HepG2 (cell line): ENCODE measurements around the gene LGALS1. TPM values are rescaled to one million over a fixed set of nuclear protein-coding genes. Genes with fewer than 3 reads are reported as not detected.
A peak's percentile ranks its signal among the peaks of the same experiment; 100 is the strongest.

Experiments used
- BRD4 ChIP-seq: sonication (generic); formaldehyde crosslinking; IDR thresholded peaks from 2 replicates; pipeline ENCODE4 v1.4.0; 2020; ENCODE audit warnings: missing genetic modification reagents
- CC2D1A ChIP-seq: sonication (generic); formaldehyde crosslinking; IDR thresholded peaks from 2 replicates; pipeline ENCODE4 v1.8.1; 2023; ENCODE audit warnings: mild to moderate bottlenecking, missing genetic modification reagents
- FOSL2 ChIP-seq: sonication (generic); formaldehyde crosslinking; IDR thresholded peaks from 2 replicates; pipeline ENCODE4 v1.4.0; 2020; ENCODE audit warnings: missing genetic modification reagents
- FOXO1 ChIP-seq: sonication (generic); formaldehyde crosslinking; IDR thresholded peaks from 2 replicates; pipeline ENCODE4 v1.4.0; 2020; ENCODE audit warnings: missing genetic modification reagents
- GATAD2A ChIP-seq: IDR thresholded peaks from 2 replicates; pipeline ENCODE4 v1.6.1; 2016
- GMEB2 ChIP-seq: IDR thresholded peaks from 2 replicates; pipeline ENCODE4 v1.6.1; 2016; ENCODE audit warnings: missing biosample characterization, missing genetic modification reagents, low read depth
- GTF2F1 ChIP-seq: fragments of 150-350 bp; IDR thresholded peaks from 2 replicates; pipeline ENCODE4 v1.6.1; 2014; ENCODE audit warnings: low read length
- GTF3A ChIP-seq: sonication (generic); formaldehyde crosslinking; conservative IDR thresholded peaks from 2 replicates; pipeline ENCODE4 v1.4.0; 2020; ENCODE audit warnings: mild to moderate bottlenecking, missing genetic modification reagents
- HNRNPL ChIP-seq: fragments of 200-400 bp; formaldehyde crosslinking; IDR thresholded peaks from 2 replicates; pipeline ENCODE4 v1.6.1; 2017; ENCODE audit warnings: mild to moderate bottlenecking, low read depth, low read length
- HOXD1 ChIP-seq: sonication (generic); formaldehyde crosslinking; IDR thresholded peaks from 2 replicates; pipeline ENCODE4 v1.5.0; 2020; ENCODE audit warnings: missing genetic modification reagents
- IKZF4 ChIP-seq: sonication (generic); formaldehyde crosslinking; IDR thresholded peaks from 2 replicates; pipeline ENCODE4 v1.5.1; 2020; ENCODE audit warnings: borderline replicate concordance, mild to moderate bottlenecking, low read depth, missing genetic modification reagents; ENCODE audit errors: not compliant biosample characterization
- MEIS1 ChIP-seq: sonication (generic); formaldehyde crosslinking; IDR thresholded peaks from 2 replicates; pipeline ENCODE4 v1.9.0; 2021; ENCODE audit warnings: mild to moderate bottlenecking, missing genetic modification reagents, moderate library complexity, borderline replicate concordance
- MYPOP ChIP-seq: sonication (generic); formaldehyde crosslinking; IDR thresholded peaks from 2 replicates; pipeline ENCODE4 v1.8.1; 2023; ENCODE audit warnings: mild to moderate bottlenecking, moderate library complexity, missing genetic modification reagents
- NFKBIZ ChIP-seq: IDR thresholded peaks from 2 replicates; pipeline ENCODE4 v1.6.1; 2018; ENCODE audit warnings: missing genetic modification reagents, missing compliant biosample characterization
- PATZ1 ChIP-seq: sonication (generic); formaldehyde crosslinking; IDR thresholded peaks from 2 replicates; pipeline ENCODE4 v1.4.0; 2020; ENCODE audit warnings: missing genetic modification reagents
- PHB2 ChIP-seq: fragments of 450-650 bp; IDR thresholded peaks from 2 replicates; pipeline ENCODE4 v1.6.1; 2018; ENCODE audit not compliant: partially characterized antibody
- SAP130 ChIP-seq: IDR thresholded peaks from 2 replicates; pipeline ENCODE4 v1.6.1; 2016; ENCODE audit warnings: low read depth
- SNAPC5 ChIP-seq: sonication (generic); formaldehyde crosslinking; IDR thresholded peaks from 2 replicates; pipeline ENCODE4 v1.8.1; 2023; ENCODE audit warnings: mild to moderate bottlenecking, missing genetic modification reagents, borderline replicate concordance
- SRSF4 ChIP-seq: fragments of 200-400 bp; formaldehyde crosslinking; IDR thresholded peaks from one replicate; pipeline ENCODE4 v1.6.1; 2018; ENCODE audit warnings: mild to moderate bottlenecking, low read depth, low read length, moderate library complexity; ENCODE audit not compliant: poor library complexity, severe bottlenecking
- ZFX ChIP-seq: sonication (generic); formaldehyde crosslinking; IDR thresholded peaks from 2 replicates; pipeline ENCODE4 v1.4.0; 2020; ENCODE audit warnings: mild to moderate bottlenecking, low read depth, missing genetic modification reagents, moderate library complexity
- ZGPAT ChIP-seq: IDR thresholded peaks from 2 replicates; pipeline ENCODE4 v1.6.1; 2016; ENCODE audit warnings: mild to moderate bottlenecking
- ZNF10 ChIP-seq: sonication (generic); formaldehyde crosslinking; IDR thresholded peaks from 2 replicates; pipeline ENCODE4 v1.4.0; 2020; ENCODE audit warnings: mild to moderate bottlenecking, low read depth, missing genetic modification reagents, borderline replicate concordance
- ZNF331 ChIP-seq: sonication (generic); formaldehyde crosslinking; IDR thresholded peaks from 2 replicates; pipeline ENCODE4 v1.4.0; 2020; ENCODE audit warnings: missing genetic modification reagents
- ZNF510 ChIP-seq: sonication (generic); formaldehyde crosslinking; IDR thresholded peaks from 2 replicates; pipeline ENCODE4 v1.4.0; 2020; ENCODE audit warnings: low read depth, mild to moderate bottlenecking, missing genetic modification reagents
- ZNF678 ChIP-seq: sonication (generic); formaldehyde crosslinking; IDR thresholded peaks from 2 replicates; pipeline ENCODE4 v1.4.0; 2020; ENCODE audit warnings: mild to moderate bottlenecking, missing genetic modification reagents
- polyA plus RNA-seq, 8 experiments: library from polyadenylated mRNA; depleted of rRNA in 3 of 8; stranded (reverse) in 7 of 8; unstranded in 1 of 8; fragments of >200 nt; fragmentation: Illumina TruSeq in 4 of 8; extraction: Trizol in 4 of 8; gene quantifications; 2 replicates each; pipeline versions ENCODE4 v1.2.1 to v1.2.3, GENCODE V29; 2011 to 2016; ENCODE audit warnings: low read depth in 4 of 8, missing spikeins in 1 of 8, mixed read lengths in 1 of 8; ENCODE audit not compliant: insufficient read depth in 1 of 8
- total RNA-seq, 5 experiments: library from RNA; depleted of rRNA; stranded (reverse); fragments of >200 nt; fragmentation: Illumina TruSeq; extraction: Trizol; gene quantifications; 2 replicates each; pipeline ENCODE4 v1.2.3, GENCODE V29; 2016; ENCODE audit warnings: low read depth in 1 of 5

Gene LGALS1
- total and polyA plus RNA-seq, 2 of the 13 experiments (the other 11 are each of a cell fraction or from before 2014, with no cell fraction given) = 103 to 858 TPM

GRCh38 chr22:37659066-37659896, 16.2 kb upstream of the LGALS1 start (continued):
- TF ChIP-seq NFKBIZ (CRISPR knock-in tag) (no peak), ZNF510 (no peak), GMEB2 (no peak), CC2D1A (CRISPR knock-in tag) (no peak), HOXD1 (CRISPR knock-in tag) (no peak), ZNF331 (CRISPR knock-in tag) (peak; percentile 96), SAP130 (CRISPR knock-in tag) (peak; percentile 97), GTF2F1 (no peak), ZFX (peak; percentile 58; the same call in 1 of the 2 replicates), BRD4 (CRISPR knock-in tag) (no peak), ZNF678 (CRISPR knock-in tag) (no peak), GATAD2A (CRISPR knock-in tag) (peak; percentile 81), IKZF4 (CRISPR knock-in tag) (peak; percentile 77), PATZ1 (peak; percentile 75), ZGPAT (CRISPR knock-in tag) (peak; percentile 39; the same call in 1 of the 2 replicates), FOXO1 (CRISPR knock-in tag) (peak; percentile 49; the same call in 1 of the 2 replicates), GTF3A (no peak), HNRNPL (0 out of 2 replicates have a peak, but pooled peaks have one; percentile 50), MEIS1 (peak; percentile 42; the same call in 1 of the 2 replicates), ZNF10 (CRISPR knock-in tag) (no peak), SNAPC5 (no peak), PHB2 (no peak), MYPOP (CRISPR knock-in tag) (peak; percentile 59; the same call in 1 of the 2 replicates), SRSF4 (no peak), FOSL2 (CRISPR knock-in tag) (0 out of 2 replicates have a peak, but pooled peaks have one; percentile 43)
